ENCODE data around the gene IFT22.
"Not testable (repeated sequence)": the region's sequence is repeated elsewhere in the genome, so short reads cannot be mapped to it uniquely, and the experiment has no call there.

IFT22 gene

GRCh38 chr7:101277155-101277554, 44.5 kb downstream of the IFT22 start:
- no peak for DNase-seq

GRCh38 chr7:101273206-101273605, 48.4 kb downstream of the IFT22 start:
- DNase-seq, result no peak

GRCh38 chr7:101271021-101271420, 50.6 kb downstream of the IFT22 start:
- no peak for DNase-seq

- no peak for DNase-seq
Observed at GRCh38 chr7:101269664-101270063, 51.9 kb downstream of the IFT22 start.

GRCh38 chr7:101265622-101266516, 55.7 kb downstream of the IFT22 start:
- DNase-seq, result no peak

- not testable (repeated sequence) for DNase-seq
Observed at GRCh38 chr7:101264102-101264706, 57.4 kb downstream of the IFT22 start.

Measured in stimulated activated CD4-positive, alpha-beta T cell treated with anti-CD3 and anti-CD28 coated beads, Interleukin-2, amount 100 ng/mL, for 48 hours (primary cell).